GM18511 (cell line): ENCODE results near the gene BASP1.

Experiments
- ATAC-seq: cut with Tn5 transposase; IDR thresholded peaks from one replicate; pipeline ENCODE4 v1.9.1; 2021; ENCODE audit warnings: mild to moderate bottlenecking, moderate library complexity; ENCODE audit not compliant: unreplicated experiment

BASP1 gene

DNA sequence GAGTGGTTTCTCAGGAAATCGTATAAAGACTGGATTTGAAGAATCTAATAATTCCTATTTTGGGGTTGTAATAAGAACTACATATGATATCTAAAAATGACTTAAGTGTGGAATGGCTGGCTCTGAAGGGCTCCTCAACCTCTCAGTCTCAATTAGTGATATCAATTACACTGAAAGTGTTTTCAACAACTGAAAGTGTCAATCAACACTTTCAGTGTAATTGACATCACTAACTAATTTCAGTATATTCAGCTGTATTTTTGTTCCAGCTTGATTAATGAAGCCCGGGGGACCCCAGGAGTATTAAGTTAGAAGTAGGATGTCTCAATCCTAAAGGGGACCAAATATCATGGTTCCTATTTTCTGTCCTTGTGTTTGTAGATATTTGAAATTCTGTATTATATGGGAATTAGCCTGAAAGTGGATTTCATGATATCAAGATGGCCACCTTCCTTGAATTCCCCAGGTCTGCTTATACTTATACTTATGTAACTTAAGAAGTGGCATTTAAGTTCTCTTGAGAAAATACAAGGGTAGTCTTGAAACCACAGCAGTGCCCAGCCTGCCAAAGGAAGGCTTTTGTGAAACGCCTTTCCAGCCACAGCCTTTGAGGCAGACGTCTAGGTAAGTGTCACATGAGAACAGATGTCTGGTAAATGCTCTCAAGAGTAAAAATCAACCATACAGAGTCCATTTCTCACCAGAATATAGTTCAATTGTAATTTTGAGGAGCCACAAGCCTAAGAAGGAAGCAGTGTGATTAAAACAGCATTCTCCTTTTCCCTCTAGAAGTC is 4.6 kb downstream of the BASP1 start:
- ATAC-seq, result peak; percentile 15

DNA sequence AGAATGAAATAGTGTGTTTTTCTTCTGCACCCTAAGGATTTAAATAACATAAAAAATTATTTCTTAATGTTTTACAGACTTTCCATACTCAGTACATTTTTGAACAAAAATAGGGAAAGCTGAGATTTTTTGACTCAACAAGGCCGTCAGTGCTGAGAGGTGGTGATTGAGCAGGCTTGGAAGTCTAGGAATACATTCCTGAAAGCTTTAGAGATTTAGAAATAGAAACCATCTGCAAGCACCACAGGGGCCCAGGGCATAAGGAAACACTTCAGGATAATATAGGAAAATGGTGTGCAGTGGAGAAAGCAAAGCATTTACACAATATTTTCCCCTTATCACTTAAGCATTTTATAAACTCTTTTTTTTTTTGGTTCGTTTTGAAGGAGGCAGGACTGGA is 5.2 kb downstream of the BASP1 start:
- no peak for ATAC-seq

DNA sequence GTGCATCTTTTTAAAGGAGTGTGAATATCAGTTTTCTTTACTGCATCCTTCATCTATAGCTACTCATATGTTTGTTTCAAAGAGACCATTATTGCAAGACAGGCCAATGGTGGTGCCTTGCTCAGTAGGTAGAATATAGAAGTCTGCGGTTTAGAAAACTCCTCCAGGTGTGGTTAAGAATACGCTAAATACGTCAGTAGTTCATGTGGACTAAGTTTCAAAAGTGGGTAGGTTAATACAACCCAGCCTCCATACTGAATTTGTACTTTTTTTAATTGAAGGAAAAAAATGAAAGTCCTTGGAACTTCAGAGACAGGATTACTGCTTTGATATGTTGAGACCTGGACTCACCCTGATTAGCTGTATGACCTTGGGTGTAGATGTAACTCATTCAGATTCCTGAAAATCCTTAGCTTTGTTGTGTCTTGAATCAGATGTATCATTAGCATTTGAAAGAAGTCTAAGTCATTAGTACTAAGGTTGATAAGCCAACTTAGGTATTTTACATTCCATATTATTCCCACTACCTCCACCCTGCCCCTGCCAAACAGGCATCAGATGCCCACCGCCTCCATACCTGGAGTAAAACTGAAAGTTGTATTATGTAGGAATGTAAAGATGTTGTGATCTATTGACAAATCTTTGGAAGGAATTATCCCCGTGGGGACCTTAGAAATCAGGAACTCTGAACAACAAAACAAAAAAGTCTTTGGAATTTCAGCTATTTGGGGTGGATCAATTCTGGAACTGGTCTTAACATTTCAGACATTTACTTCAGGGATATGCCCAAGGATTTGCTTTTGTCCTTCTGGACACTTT is 6.1 kb downstream of the BASP1 start:
- ATAC-seq, result peak; percentile 43

DNA sequence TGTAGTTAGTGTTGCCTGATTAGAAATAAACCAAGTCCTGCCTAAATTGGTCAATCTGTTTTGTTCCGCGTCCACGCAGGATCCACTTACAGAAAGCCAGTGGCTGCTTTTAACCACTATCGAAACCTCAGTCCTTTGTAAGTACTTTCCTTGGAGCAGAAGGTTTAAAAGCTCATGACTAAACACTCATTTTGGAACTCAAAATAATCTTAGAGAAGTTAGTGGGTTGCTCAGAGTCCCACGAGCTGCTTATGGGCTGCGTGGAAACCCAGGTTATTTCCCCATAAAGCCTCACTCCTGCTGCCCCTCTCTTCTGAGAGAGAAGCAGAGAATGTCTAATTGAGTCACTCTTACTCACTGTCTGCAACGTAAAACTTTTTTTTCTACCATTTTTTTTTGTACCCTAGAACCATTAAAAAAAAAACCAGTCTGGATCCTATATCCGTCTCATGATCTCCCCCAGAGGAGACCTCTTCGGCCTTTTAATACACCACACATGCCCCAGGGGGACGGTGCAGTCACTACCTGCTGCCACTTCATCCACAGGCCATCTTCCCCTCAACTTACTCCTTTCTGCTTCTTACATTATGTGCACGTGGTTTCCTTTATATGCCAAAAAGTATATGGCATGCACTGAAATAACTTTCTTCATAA is 7.6 kb downstream of the BASP1 start:
- peak; percentile 58 for ATAC-seq

DNA sequence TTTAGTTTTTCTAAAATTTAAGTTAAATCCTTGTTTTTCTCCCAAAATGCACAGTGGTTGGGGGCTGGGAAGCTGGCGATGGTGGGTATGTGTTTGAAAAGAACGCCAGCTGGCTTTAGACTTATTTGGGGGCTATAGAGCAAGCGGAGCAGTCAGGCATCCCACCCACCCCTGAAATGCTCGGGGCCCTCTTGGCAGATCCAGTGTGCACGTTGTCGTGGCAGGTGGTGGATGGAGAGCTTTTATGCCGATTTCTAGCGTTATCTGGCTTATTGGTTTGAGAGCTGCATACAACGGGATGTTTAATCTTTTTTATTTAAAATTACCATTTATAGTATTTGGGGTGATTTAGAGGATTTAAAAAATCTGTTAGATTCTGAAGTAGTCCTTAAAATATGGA is 8.1 kb downstream of the BASP1 start:
- ATAC-seq, result no peak

DNA sequence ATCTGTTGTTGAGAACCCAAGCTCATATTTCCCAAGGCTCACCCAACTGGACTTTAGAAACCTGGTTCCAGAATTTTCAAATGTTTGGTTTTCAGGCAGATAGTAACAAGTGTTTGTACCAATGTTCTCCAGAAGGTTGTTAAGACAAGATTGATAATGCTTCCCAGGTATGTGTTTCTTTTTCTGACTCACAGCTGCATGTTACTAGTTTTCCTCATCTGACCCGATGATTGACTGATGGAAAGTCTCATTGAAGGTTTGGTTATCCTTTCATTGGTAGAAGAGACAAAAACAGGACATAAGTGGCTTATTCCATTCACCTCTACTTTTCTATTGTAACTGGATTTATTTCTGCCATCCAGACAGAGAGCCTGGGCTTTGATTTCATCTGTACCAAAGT is 10.4 kb downstream of the BASP1 start:
- no peak for ATAC-seq

DNA sequence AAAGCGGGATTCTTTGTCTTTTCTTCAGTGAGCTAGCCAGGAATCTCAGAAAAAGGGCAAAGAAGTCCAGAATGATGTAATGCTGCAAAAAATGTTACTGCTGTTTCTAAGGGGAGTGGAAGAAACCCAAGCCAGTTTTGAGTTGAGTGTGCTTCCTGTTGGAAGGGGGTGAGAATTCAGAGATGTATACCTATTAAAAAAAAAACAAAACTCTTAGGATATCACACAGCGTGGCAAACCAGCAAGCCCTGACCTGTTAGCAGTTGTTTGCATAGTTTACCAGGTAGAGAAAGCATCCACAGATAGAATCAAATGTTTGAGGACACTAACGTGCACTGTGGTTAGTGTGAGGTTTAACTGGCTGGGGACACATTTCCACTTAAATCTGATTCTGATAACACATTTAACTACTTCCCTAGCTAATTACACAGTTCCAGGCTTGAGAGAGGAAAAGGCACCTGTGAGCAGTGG is 11.4 kb downstream of the BASP1 start:
- peak; percentile 75 for ATAC-seq

DNA sequence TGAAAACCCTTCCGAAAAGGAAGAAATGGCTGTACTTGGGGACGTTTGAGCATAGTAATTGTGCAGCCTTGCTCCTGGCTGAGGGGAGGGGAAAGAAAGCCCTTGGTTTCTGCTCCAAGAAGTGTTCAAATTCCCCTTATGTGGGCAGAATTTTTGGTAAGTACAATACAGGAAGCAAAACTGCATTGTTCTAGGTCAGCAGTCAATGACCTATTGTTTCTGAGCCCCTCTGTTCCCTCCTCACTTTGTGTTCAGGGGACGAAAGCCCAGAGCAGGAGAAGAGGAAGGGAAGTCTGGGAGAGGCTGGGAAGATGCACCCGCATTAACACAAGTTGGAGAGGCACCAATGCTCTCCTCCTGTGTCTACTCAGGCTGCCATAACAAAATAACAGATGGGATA is 11.9 kb downstream of the BASP1 start:
- peak; percentile 51 for ATAC-seq

DNA sequence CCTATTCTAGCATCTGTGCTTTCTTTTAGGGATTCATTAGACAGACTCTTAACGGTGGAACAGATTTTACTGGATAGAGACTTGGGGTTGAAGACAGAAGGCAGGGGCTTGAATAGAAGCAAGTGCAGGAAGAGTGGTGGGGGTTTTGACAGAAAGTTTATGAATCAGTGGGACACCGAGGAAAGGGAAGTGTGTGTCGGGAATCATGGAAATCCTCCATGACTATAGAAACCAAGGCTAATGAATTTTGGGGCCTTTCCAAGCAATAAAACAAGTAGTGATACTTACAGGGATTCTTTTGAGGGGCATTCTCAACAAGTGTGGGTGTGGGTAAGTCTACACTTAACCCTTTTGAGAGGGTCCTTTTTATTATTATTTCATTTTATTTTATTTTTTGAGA is 12.8 kb downstream of the BASP1 start:
- no peak for ATAC-seq

DNA sequence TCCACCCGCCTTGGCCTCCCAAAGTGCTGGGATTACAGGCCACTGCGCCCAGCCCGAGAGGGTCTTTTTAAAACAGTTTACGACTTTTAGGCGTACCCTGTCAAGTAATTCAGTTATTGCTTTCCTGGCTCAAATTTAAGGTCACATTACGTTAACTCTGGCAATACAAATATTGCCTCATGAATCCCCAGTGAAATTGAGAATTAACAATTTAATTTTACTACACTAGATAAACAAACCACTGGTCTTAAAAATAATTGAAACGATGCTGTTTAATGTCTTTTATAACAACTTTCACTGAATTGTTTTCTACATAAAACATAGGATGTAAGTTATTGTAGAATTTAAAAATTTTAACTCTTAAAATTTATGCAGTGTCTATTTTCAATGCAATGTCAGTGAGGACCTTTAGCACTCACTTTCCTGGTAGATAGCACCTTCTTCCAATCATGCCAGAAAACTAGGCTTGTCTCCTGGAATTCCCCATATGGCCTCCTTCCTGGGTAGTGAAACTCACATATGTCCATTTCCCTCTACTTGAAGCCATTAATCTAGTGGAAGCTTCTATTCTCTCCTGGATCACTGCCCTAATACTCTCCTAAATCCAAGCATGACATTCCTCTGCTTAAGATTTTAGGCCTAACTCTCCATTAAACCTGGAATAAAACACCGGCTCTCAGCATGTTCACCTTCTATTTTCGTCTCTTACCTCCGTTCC is 13.5 kb downstream of the BASP1 start:
- ATAC-seq, result no peak

DNA sequence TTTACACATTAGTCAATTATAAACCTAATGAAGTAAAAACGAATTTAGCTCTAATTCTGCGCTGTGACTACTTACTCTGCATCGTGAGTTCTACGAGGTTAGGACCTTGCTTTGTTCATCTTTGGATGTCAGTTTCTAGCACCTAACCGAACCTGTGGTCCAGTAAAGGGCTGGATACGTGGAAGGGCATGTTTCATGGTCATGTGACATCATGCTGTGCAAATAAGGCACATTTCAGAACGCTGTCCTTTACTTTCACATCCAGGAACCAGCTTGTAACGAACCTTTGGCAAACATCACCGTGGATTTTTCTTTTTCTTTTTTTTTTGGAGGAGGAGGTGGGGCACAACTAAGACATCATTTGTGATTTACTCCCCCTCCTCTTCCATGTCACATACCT is 15.0 kb downstream of the BASP1 start:
- ATAC-seq, result no peak

DNA sequence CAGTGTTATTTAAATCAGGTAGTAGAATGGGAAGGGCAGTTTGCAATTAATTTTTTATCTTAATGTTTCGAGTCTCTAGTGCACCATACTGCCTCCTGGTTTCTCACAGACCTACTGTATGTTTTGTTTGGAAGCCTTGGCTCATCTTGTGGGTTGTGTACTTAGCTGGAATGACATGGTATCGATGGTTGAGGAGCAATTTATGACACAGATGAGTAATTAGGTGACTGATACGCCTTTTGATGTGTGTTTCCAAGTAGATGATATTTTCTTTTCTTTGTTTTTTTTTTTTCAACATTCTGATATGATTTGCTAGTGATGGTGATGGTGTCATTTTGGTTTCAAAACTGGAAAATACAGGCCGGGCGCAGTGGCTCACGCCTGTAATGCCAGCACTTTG is 16.1 kb downstream of the BASP1 start:
- no peak for ATAC-seq

DNA sequence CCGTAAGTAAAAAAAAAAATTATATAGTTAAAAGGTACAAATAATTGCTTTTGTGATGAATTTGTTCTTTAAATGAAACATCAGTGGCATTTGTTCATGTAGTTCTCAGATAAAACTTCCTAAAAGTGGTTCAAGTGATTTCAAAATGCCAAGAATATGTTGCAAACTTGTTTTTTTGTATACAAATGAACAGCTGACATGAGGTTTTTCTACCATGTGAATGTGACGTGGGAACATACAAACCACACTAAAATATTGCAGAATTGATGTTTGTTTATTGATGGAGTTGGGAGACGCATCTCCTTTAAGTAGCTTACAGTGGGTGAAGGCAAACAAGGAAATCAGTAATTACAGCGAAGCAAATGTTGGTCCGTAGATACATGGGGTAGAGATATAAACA is 16.9 kb downstream of the BASP1 start:
- ATAC-seq, result no peak

DNA sequence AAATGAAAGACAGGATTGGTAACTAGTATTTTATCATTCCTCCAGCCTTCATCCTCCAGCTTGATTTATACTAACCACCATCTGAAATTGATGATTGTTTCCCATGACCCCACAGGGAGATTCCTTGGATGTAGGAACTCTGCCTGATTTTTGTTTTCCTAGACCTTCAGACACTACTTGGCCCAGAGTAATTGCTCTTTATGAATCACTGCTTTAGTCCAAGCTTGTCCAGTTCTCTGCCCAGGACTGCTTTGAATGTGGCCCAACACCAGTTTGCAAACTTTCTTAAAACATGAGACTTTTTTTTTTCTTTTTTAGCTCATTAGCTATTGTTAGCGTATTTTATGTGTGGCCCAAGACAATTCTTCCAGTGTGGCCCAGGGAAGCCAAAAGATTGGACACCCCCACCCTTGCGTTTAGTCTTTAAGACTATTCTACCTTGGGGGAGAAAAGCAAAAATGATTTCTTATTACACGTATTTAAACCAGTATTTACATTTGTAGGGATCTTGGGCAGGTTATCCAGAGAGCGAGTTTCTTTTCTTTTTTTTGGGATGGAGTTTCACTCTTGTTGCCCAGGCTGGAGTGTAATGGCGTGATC is 18.4 kb downstream of the BASP1 start:
- ATAC-seq, result no peak

DNA sequence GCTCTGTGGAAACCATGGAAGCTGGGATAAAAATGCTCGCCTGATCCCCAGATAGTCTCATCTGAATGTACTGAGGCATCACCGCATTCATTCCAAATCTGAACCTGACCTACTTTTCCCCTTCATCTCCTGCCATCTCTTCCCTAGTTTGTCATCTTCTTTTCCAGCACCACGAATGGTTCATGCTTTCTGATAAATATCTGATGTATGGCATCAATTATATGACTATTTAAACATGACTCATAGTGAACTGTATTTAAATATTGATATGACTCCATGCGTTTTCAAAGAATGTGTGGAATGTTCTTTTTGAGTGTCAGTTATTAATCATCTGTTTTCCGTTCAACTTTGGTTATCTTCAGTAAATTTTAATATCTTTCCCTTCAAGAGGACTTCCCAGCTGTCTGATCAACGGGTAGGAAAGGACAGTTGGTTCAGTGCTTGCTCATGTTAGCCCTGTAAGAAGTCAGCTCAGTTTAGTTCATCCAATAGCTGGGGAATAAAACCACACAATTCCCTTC is 21.1 kb downstream of the BASP1 start:
- no peak for ATAC-seq

DNA sequence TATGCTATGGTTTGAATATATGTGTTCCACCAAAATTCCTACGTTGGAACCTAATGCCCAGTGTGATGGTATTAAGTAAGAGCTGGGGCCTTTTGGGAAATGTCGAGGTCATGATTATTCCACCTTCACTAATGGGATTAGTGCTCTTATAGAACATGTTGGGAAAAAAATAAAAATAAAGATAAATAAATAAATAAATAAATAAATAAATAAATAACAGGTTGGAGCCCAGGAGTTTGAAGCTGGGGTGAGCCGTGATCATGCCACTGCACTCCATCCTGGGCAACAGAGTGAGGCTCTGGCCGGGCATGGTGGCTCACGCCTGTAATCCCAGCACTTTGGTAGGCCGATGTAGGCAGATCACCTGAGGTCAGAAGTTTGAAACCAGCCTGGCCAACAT is 22.5 kb downstream of the BASP1 start:
- ATAC-seq, result no peak

DNA sequence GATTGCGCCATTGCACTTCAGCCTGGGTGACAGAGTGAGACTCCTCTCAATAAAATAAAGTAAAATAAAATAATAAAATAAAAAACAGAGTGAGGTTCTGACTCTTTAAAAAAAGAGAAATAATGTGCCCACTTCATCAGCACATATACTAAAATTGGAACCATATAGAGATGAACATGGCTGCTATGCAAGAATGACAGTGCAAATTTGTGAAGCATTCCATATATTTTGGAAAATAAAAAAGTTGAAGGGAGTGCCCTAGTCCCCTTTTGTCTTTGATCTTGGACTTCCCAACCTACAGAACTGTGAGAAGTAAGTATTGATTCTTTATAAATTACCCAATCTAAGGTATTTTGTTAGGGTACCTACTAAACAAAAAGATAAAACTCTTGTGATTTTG is 23.1 kb downstream of the BASP1 start:
- no peak for ATAC-seq

DNA sequence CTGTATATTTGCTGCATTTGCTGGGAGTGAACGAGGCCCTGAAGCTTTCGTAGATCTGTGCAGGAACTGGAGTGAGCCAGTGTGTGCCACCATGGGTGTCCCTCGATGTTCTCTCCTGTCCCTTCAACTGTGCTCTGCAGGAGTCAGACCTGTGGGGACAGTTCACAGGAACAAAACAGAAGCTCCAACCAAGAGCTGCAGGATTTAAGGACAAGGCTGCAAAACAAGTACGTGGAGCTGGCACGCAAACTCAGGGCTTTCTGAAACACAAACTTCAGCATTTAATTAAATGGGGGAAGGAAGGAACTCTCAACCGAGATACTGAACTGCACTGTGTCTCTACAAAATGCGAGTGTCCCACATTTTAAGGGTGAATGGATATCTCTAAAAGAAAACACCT is 24.2 kb downstream of the BASP1 start:
- ATAC-seq, result no peak

DNA sequence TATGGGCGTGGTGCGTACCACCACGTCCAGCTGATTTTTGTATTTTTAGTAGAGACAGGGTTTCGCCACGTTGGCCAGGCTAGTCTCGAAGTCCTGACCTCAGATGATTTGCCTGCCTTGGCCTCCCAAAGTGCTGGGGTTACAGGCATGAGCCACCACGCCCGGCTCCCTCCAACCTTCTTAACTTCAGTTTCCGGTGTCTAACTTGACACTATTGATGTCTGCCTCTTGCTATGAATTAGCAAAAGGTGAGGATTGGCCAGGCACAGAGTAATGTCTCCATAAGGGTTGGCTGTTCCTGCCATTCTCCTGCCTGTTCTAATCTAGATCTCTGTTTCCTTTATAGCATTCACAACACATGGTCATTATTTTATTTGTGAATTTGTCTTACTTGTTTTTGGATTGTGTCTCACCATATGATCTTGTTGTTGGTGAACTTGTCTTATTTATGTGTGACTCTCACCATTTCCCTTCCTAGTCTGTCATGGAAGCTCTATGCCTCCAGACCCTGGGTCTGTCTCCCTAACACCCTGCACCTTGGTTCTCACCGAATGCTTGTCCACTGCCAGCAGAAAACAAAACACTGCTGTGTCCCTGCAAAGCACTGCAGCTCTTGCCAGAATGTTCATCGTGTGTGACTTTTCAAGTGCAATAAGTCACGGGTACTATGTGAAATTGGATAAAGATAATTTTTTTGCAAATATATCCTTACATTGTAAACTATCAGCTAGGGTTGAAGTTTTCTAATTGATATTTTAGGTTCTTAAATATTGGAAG is 26.0 kb downstream of the BASP1 start:
- ATAC-seq, result no peak
